GDM1 (cell line): ENCODE measurements around the gene PCDHGC4.

ENCODE experiments used
- DNase-seq: peaks from one replicate; lab custom pipeline; 2025; lab: John Stamatoyannopoulos, UW

PCDHGC4 gene

GRCh38 chr5:141529873-141530272 lies 45.0 kb downstream of the PCDHGC4 start:
- no peak for DNase-seq

DNA sequence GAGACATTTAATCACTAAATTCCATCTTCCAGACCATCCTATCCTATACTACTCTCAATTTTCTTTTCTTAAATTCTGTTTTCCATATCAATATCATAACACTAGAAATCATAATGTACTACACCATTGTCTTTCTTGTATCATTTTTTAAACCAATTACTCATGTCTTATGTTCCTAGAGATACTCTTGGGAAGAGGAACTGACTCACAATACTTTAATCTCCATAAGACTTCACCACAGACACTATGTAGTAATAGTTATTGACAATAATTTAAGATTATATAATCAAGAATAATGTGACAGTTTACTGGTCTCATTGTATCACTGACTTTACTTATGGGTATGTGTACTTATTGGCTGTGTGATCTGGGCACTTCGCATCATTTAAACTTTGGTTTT lies 47.9 kb downstream of the PCDHGC4 start:
- DNase-seq = no peak

GRCh38 chr5:141533897-141534296 lies 49.1 kb downstream of the PCDHGC4 start:
- no peak for DNase-seq

DNA sequence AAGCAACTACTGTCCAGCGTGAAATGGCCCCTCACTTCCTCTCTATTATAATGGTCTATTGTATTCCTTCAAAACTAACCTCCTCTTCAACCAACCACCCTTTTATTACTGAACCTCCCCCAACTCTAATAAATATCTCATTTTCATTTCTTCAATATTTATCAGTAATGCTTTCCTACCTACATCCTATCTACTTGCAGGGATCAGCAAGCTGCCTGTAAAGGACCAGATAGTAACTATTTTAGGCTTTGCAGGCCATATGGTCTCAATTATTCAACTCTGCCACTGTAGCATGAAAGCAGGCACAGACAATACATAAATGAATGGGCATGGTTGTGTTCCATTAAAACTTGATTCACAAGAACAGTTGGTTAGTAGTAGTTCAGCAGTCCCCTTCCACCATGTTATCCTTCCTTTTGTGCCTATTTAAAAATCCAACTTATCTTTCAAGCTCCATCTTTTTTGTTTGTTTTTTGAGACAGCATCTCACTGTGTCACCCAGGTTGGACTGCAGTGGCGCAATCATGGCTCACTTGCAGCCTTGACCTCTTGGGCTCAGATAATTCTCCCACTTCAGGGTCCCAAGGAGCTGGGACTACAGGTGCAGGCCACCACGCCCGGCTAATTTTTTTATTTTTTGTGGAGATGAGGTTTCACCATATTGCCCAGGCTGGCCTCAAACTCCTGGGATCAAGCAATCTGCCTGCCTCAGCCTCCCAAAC lies 49.8 kb downstream of the PCDHGC4 start:
- no peak for DNase-seq
